HTERT RPE-1 (cell line): ENCODE measurements around the gene RANBP3.
"Not testable (repeated sequence)": the region's sequence is repeated elsewhere in the genome, so short reads cannot be mapped to it uniquely, and the experiment has no call there.

Experiments used
- in situ Hi-C: fragments of 300-500 bp; cut with MboI; formaldehyde crosslinking; loops from 4 replicates; pipeline ENCODE4 v1.14.3; 2020; ENCODE audit warnings: low sequenced_read_pairs

Gene RANBP3

DNA sequence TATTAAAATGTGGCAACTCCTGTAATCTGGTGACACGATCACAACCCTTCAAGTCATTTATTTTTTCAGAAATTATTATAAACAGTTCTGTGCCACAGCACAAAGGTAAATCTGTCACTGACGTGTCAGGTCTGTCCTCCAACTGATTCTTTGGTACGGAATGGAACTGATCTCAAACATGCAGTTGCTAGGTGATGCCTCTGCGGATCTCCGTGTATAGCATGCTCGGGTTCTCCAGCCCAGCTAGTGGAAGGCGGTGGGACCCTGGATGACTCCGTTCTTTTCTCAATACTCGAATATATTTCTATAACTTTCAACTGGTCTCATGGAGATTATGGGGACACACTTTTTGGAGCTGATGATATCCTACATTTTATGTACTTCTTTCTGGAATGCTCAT, 11.0 kb downstream of the RANBP3 start:
- in situ Hi-C loops, result no loop called here

DNA sequence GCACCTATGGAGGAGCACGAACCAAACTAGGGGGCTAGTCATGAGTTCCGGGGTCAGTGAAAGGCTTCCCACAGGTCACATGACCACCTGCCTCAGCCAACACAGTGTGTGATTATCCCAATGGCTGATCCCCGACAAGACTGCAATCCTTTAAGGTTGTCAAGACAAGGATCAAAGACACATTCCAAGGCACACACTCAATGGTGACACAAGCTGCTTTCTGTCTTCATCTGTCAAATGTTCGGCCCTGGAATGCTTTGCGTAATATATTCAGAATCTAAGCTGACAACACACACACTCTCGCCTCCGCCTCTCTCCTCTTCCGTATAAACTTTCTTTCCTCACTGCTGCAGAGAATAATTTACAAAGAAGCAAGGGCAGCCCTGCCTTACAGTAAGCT, 11.7 kb downstream of the RANBP3 start:
- in situ Hi-C loops, result no loop called here

- in situ Hi-C loops, result no loop called here
Measured at GRCh38 chr19:5964816-5965565, 12.9 kb downstream of the RANBP3 start.

- in situ Hi-C loops, result no loop called here
Measured at GRCh38 chr19:5963855-5964254, 14.1 kb downstream of the RANBP3 start.

DNA sequence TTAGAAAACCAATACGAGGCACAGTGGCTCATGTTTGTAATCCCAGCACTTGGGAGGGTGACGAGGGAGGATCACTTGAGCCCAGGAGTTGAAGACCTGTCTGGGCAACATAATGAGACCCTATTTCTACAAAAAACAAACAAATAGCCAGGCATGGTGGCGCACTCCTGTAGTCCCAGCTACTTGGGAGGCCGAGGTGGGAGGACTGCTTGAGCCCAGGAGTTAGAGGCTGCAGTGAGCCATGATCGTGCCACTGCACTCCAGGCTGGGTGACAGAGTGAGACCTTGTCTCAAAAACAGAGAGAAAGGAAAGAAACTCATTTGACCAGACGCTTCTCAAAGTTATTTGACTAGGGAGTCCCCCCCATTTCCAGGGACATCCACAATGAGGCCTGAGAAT, 14.7 kb downstream of the RANBP3 start:
- in situ Hi-C loops, result not testable (repeated sequence)

DNA sequence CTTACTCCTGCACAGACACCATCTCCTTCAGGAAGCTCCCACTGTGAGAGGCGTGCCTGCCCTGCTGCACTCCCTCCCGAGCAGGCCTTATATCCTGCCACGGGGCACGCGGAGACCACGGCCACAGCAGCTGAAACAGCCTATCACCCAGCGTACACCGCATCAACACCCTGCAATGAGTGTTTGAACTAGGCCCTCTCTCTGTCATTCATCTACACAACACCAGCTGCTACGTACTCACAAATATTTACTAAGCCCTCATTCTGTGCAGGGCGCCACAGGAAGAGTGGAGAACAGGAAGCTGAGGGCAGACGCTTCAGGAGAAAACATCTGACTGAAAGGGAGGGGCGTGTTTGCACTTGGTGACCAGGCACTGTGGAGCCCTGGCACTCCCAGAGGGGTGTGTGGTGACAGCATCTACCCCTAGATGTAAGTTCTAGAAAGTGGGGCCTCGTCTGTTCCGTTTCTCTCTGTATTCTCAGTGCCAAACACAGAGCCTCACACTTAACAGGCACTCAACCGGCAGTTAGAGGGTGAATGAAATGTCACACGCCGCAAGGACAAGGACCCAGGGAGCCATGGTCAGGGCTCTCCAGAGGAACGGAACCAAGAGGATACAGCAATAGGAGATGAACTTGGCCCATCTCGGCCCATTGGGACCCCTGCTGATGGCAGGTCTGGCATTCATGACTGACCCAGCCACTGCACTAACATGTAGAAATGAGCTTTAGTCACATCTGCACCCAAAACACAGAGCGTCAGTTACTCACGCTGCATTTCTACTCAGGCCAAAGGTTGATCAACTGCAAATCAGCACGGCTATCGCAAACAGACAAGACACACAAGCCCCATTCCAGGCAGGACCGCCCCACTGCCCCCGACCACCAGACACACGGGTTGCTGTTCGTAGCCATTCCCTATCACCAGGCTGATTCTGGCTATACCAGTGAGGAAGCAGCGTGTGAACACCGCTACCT, 15.7 kb downstream of the RANBP3 start:
- in situ Hi-C loops, result no loop called here

- in situ Hi-C loops, result not testable (repeated sequence)
Measured at GRCh38 chr19:5961641-5961968, 16.3 kb downstream of the RANBP3 start.

DNA sequence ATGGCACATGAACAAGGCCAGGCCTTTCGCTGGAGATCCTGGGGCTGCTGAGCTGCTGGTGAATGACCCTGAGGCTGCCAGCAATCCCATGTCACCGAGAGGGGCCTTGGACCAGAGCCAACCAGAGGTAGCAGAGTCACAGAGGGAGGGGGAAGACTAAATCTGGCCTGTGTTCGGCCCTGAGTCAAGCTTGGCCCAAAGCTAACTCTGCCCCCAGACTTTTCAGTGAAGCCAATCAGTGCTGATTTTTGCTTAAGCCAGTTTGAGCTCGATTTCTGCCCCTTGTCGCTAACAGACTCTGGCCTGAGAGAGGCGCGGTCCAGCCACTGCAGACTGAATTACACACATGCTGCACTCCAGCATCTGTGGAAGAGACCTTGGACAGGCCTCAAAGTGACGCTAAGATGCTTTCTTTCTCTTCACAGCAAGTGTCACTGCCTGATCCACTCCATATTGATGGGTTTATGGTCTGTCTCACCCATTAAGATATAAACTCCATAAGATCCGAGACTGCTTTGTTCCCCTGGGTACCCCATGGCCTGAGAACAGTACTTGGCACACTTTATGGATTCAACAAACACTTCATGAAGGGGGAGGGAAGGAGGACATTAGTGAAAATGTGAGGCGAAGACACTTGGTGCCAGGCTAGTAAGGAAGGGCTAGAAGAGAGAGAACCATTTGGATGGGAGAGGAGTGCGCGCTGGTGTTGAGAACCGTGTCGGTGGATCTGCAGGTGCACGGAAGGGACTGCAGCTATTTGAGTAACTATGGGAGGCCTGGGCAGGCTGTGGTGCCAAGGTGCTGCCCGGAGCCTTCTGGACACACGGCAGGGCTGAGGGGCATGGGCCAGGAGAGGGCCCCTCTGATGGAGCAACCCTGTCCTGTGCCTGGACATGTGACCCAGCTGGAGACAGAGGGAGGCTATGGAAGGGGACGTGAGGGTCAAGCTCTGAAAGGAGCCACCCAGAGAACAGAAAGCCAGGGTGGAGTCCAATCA, 17.6 kb downstream of the RANBP3 start:
- in situ Hi-C loops, result no loop called here

- in situ Hi-C loops, result no loop called here
Measured at GRCh38 chr19:5959260-5960004, 18.5 kb downstream of the RANBP3 start.

- in situ Hi-C loops, result no loop called here
Measured at GRCh38 chr19:5958851-5959122, 19.2 kb downstream of the RANBP3 start.

DNA sequence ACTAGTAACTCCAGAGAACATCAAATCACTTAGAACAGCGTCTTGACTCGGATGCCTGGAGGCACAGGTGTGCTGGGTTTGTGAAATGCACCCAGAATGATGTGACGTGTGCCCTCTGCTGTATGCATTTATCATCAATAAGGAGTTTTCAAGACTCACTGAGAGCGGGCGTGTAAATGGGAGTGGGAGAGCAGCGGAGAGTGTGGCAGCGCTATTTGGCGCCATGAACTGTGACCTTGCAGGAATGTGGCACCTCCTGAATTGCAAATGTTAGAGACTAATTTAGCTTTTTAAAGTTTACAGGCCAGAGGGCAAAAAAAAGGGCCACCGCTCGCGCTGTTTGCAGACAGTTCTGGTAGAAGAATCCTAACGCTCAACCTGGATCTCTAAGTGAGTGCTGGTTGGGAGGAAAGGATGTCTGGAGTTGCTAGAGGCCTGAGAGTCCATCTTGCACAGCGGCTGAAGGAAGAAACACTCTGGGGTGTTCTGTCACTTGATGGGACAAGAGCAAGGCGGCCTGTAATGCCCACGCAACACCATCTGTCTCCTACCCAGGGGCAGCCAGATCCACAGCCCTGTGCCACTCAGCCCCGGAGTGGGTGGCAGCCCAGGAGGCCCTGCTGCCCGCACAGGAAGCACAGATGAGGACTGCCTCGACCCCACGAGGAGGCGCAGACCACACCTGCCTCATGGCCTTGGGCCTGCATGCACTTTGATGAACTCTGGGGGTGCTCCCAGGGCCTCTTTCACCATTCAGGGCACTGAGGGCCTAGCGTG, 19.7 kb downstream of the RANBP3 start:
- in situ Hi-C loops, result no loop called here

- in situ Hi-C loops, result no loop called here
Measured at GRCh38 chr19:5957170-5957569, 20.8 kb downstream of the RANBP3 start.

- in situ Hi-C loops, result no loop called here
Measured at GRCh38 chr19:5956728-5957127, 21.2 kb downstream of the RANBP3 start.

- in situ Hi-C loops, result no loop called here
Measured at GRCh38 chr19:5956323-5956722, 21.6 kb downstream of the RANBP3 start.

DNA sequence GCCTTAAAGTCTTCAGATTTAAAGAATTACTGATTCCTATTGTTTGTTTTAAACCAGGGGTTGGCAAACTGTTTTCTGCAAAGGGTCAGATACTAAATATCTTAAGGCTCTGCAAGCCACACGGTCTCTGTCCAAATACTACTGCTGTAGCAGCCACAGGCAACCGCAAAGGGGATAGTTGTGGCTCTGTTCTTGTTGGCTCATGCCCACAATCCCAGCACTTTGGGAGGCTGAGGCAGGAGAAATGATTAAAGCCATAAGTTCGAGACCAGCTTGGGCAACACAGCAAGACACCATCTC, 22.4 kb downstream of the RANBP3 start:
- in situ Hi-C loops, result no loop called here

DNA sequence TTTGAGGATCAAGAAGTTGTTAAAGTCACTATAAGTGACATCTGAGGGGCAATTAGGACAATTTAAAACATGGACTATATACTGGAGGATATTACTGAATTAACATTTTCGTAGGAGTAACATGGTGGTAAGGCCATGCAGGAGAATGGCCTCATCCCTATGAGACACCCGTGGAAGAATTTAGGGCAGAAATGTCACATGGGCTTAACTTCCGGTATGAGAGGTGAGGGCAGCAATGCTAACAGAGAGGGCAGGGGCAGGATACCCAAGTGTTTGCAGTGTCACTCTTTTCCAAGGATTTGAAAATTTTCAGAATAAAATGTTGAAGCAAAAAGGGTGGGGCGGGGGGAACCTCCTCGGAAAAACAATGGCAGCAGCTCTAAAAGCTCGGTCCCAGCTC, 23.6 kb downstream of the RANBP3 start:
- in situ Hi-C loops, result no loop called here

DNA sequence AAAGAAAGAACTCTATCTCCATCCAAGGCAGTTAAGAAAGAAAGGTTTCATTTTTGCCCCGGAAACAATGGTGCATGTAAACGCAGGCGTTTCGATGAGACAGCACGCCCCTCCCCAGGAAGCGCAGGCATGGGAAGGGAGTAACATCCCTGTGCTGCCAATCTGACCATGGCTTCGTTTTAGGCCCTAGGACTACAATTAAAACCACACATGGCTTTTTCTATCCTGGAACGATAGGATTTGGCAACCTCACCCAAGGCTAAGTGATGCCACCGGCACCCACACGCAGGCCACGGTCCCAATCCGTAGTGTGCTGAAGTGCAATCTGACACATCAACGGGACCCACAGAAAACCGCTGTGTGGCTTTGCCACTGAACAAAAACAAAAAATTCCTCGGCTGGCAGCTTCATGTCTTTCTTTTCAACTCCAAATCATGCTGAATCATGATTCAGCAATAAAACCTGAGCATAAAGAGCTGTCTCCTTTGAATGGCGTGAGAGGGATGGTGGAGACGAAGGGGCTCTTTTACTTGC, 24.2 kb downstream of the RANBP3 start:
- in situ Hi-C loops, result no loop called here

DNA sequence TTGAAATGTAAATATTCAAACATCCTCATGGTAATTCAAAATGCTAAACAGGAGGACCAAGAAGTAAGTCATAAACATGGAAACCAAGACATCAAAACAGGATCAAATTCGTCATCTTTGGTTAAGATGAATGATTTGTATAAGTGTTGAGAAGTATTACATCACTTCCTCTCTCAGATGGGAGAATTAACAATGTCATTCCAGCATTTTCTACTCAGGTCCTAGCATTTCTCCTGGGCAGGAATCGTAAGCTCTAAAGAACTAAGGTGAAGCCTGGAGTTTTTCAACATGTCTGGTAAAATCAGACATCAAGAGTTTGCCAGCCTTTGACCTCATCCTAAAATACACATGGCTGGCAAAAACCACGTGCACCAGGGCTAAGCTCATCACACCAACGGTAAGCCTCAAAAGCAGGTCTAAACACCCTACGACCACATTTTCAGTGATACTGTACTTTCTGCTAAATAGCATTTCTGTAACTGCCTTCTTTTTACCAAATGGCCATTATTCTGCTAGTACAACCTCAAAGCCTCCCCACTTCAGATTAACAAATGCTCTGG, 24.8 kb downstream of the RANBP3 start:
- in situ Hi-C loops, result no loop called here
